Fibroblast of skin of left quadriceps (primary cell): ENCODE results near the gene LIPT2.

Experiments
- DNase-seq, 2 experiments: peaks; one replicate each; pipeline ENCODE4 v3.0.0-alpha.2; 2013; ENCODE audit warnings: low read depth in 2 of 2

LIPT2 gene

GRCh38 chr11:74504100-74504691 is 10.7 kb upstream of the LIPT2 start:
- no peak for DNase-seq

- DNase-seq: no peak
These were observed 1.4 kb upstream of the LIPT2 start for GRCh38 chr11:74494916-74495315.

- DNase-seq: peak; percentile 4 to 5
These were observed 487 bp upstream of the LIPT2 start for GRCh38 chr11:74493791-74494630.

- DNase-seq: no peak
These were observed 1.4 kb downstream of the LIPT2 start for GRCh38 chr11:74492084-74492483.

GRCh38 chr11:74490941-74491340 is 2.6 kb downstream of the LIPT2 start:
- DNase-seq: no peak

GRCh38 chr11:74487875-74488274 is 5.6 kb downstream of the LIPT2 start:
- DNase-seq: no peak

GRCh38 chr11:74485868-74486267 is 7.7 kb downstream of the LIPT2 start:
- no peak for DNase-seq

GRCh38 chr11:74480688-74481417 is 12.7 kb downstream of the LIPT2 start:
- no peak for DNase-seq

- DNase-seq: no peak
These were observed 13.8 kb downstream of the LIPT2 start for GRCh38 chr11:74479732-74480123.

- DNase-seq: no peak
These were observed 14.4 kb downstream of the LIPT2 start for GRCh38 chr11:74478877-74479731.

GRCh38 chr11:74476536-74476935 is 17.0 kb downstream of the LIPT2 start:
- DNase-seq: no peak

GRCh38 chr11:74474316-74474715 is 19.2 kb downstream of the LIPT2 start:
- DNase-seq: no peak

- no peak for DNase-seq
These were observed 19.9 kb downstream of the LIPT2 start for GRCh38 chr11:74473382-74474173.

- no peak for DNase-seq
These were observed 21.7 kb downstream of the LIPT2 start for GRCh38 chr11:74471668-74472429.

- no peak for DNase-seq
These were observed 22.5 kb downstream of the LIPT2 start for GRCh38 chr11:74471037-74471436.

GRCh38 chr11:74470526-74470925 is 23.0 kb downstream of the LIPT2 start:
- DNase-seq: no peak

- DNase-seq: no peak
These were observed 24.6 kb downstream of the LIPT2 start for GRCh38 chr11:74468936-74469335.

GRCh38 chr11:74468521-74468920 is 25.0 kb downstream of the LIPT2 start:
- no peak for DNase-seq

GRCh38 chr11:74468058-74468457 is 25.5 kb downstream of the LIPT2 start:
- DNase-seq: no peak
